RWPE2 (cell line): ENCODE data around the gene TEKT3.

Source experiments
- ATAC-seq: fragments of 200-7000 bp; cut with Tn5 transposase; 3 replicates; pipeline ENCODE4 v1.9.1; 2021; ENCODE audit warnings: low read depth
- DNase-seq: peaks from one replicate; pipeline ENCODE4 v3.0.0-alpha.2; 2020; ENCODE audit warnings: low spot score
- H3K27ac ChIP-seq: fragments of 450-650 bp; 2 replicates; pipeline ENCODE4 v1.5.1; 2017; ENCODE audit warnings: mild to moderate bottlenecking; ENCODE audit not compliant: poor library complexity, severe bottlenecking
- H3K27me3 ChIP-seq: fragments of 250-450 bp; sonication (Bioruptor Pico); 2 replicates; pipeline ENCODE4 v1.5.1; 2021; ENCODE audit warnings: mild to moderate bottlenecking, moderate library complexity; ENCODE audit not compliant: insufficient read depth, poor library complexity, severe bottlenecking
- H3K36me3 ChIP-seq: fragments of 250-450 bp; sonication (Bioruptor Pico); 2 replicates; pipeline ENCODE4 v1.5.1; 2020; ENCODE audit warnings: low read depth, mild to moderate bottlenecking, moderate library complexity
- H3K4me1 ChIP-seq: fragments of 250-450 bp; sonication (Bioruptor Pico); 2 replicates; pipeline ENCODE4 v1.5.1; 2021; ENCODE audit warnings: mild to moderate bottlenecking, moderate library complexity; ENCODE audit not compliant: insufficient read depth, poor library complexity, severe bottlenecking
- H3K4me3 ChIP-seq: fragments of 250-450 bp; sonication (Bioruptor Pico); 2 replicates; pipeline ENCODE4 v1.5.1; 2021; ENCODE audit warnings: mild to moderate bottlenecking, moderate library complexity; ENCODE audit not compliant: severe bottlenecking
- H3K9me3 ChIP-seq: fragments of 250-450 bp; sonication (Bioruptor Pico); 2 replicates; pipeline ENCODE4 v1.5.1; 2021; ENCODE audit warnings: mild to moderate bottlenecking, moderate library complexity; ENCODE audit not compliant: severe bottlenecking
- CTCF ChIP-seq: fragments of 450-650 bp; IDR thresholded peaks from one replicate; pipeline ENCODE4 v1.5.1; 2017; ENCODE audit warnings: mild to moderate bottlenecking, moderate library complexity; ENCODE audit not compliant: poor library complexity, severe bottlenecking

The TEKT3 gene

GRCh38 chr17:15351925-15352324 lies 10.5 kb upstream of the TEKT3 start:
- peak; percentile 90 for ATAC-seq
- DNase-seq = no peak
- H3K27ac ChIP-seq = no peak overlapping the region
- peaks cover 7% of the 10 kb centered on the region for H3K4me1 ChIP-seq
- no peak for TF ChIP-seq CTCF
- no peaks in the 10 kb centered on the region for H3K9me3 ChIP-seq
- H3K36me3 ChIP-seq = no peaks in the 10 kb centered on the region
- H3K4me3 ChIP-seq = no peak overlapping the region
- H3K27me3 ChIP-seq = peaks cover 7% of the 10 kb centered on the region

- Histone ChIP-seq H3K36me3 (no peaks in the 10 kb centered on the region), H3K4me1 (peaks cover 7% of the 10 kb centered on the region), H3K27me3 (peaks cover 5% of the 10 kb centered on the region), H3K4me3 (no peak overlapping the region), H3K9me3 (no peaks in the 10 kb centered on the region), H3K27ac (no peak overlapping the region)
- ATAC-seq = no peak
- DNase-seq = no peak
- TF ChIP-seq CTCF = no peak
These were observed 10.1 kb upstream of the TEKT3 start for GRCh38 chr17:15351478-15351840.

- H3K9me3 ChIP-seq = no peaks in the 10 kb centered on the region
- peaks cover 5% of the 10 kb centered on the region for H3K27me3 ChIP-seq
- TF ChIP-seq CTCF = no peak
- no peaks in the 10 kb centered on the region for H3K36me3 ChIP-seq
- peaks cover 7% of the 10 kb centered on the region for H3K4me1 ChIP-seq
- H3K27ac ChIP-seq = no peak overlapping the region
- no peak for ATAC-seq
- DNase-seq = no peak
- H3K4me3 ChIP-seq = no peak overlapping the region
These were observed 9.5 kb upstream of the TEKT3 start for GRCh38 chr17:15350777-15351477.

- ATAC-seq (peak; percentile 21; the same call in 1 of the 3 replicates), DNase-seq (no peak)
- Histone ChIP-seq H3K9me3 (no peaks in the 10 kb centered on the region), H3K27me3 (peaks cover 13% of the 10 kb centered on the region), H3K27ac (no peak overlapping the region), H3K36me3 (no peaks in the 10 kb centered on the region), H3K4me1 (peaks cover 7% of the 10 kb centered on the region), H3K4me3 (no peak overlapping the region)
- TF ChIP-seq CTCF = no peak
These were observed 7.7 kb upstream of the TEKT3 start for GRCh38 chr17:15349119-15349518.

GRCh38 chr17:15348021-15348420 lies 6.6 kb upstream of the TEKT3 start:
- Histone ChIP-seq H3K27ac (no peak overlapping the region), H3K9me3 (no peaks in the 10 kb centered on the region)
- DNase-seq = no peak

More at GRCh38 chr17:15348021-15348420, 6.6 kb upstream of the TEKT3 start:
- no peak for ATAC-seq
- H3K4me1 ChIP-seq = peaks cover 7% of the 10 kb centered on the region
- peaks cover 24% of the 10 kb centered on the region for H3K27me3 ChIP-seq
- no peak for TF ChIP-seq CTCF
- no peaks in the 10 kb centered on the region for H3K36me3 ChIP-seq
- no peak overlapping the region for H3K4me3 ChIP-seq
